ENCODE data around the gene ZNF555. TPM values are rescaled to one million over a fixed set of nuclear protein-coding genes. Genes with fewer than 3 reads are reported as not detected.
"Not testable (repeated sequence)": the region's sequence is repeated elsewhere in the genome, so short reads cannot be mapped to it uniquely, and the experiment has no call there.

Gene ZNF555
- total and polyA plus RNA-seq, 2 of the 13 experiments (the other 11 are each of a cell fraction or from before 2014, with no cell fraction given), result 5.0 to 8.0 TPM

GRCh38 chr19:2816641-2817040 lies 24.6 kb upstream of the ZNF555 start:
- Histone ChIP-seq H3K4me1 (ENCODE audit: insufficient read depth, low read length) (peaks cover 4% of the 10 kb centered on the region), H4K20me1 (ENCODE audit: insufficient read depth, low read length) (no peaks in the 10 kb centered on the region), H3K9ac (ENCODE audit: insufficient read depth, low read depth, low read length) (no peak overlapping the region), H3K9me3 (ENCODE audit: low read length) (no peaks in the 10 kb centered on the region), H3K4me2 (ENCODE audit: low read depth, low read length) (no peak overlapping the region), H3K27ac (ENCODE audit: extremely low read length, insufficient read depth, low read length) (no peak overlapping the region), H2AFZ (ENCODE audit: low read length) (no peak overlapping the region), H3K79me2 (ENCODE audit: insufficient read depth, low read length) (no peaks in the 10 kb centered on the region), H3K27me3 (ENCODE audit: control insufficient read depth in 1 of 2, insufficient read depth in 2 of 2, low read length in 2 of 2) (no peaks in the 10 kb centered on the region), H3K4me3 (replicated peaks in 1 of 3; ENCODE audit: insufficient read depth in 1 of 3, low read depth in 2 of 3, low read length in 3 of 3) (no peak overlapping the region), H3K36me3 (replicated peaks in 1 of 2; ENCODE audit: control insufficient read depth in 1 of 2, insufficient read depth in 2 of 2, low read length in 2 of 2) (peaks cover 4 to 13% of the 10 kb centered on the region in 2 experiments; a peak in 1 of 5 replicates)
- no peak for FAIRE-seq
- ATAC-seq, result no peak
- ChIA-PET CTCF (ENCODE audit: low intra/inter-chr PET ratio, low total read pairs) (no interaction called here), POLR2A (no interaction called here)
- WGBS (ENCODE audit: low lambda C conversion rate), result 94% methylated on average over 15 of the region's 16 CpGs
- BruUV-seq (replicated peaks), result no TSS peak
- intact Hi-C loops (cut with micrococcal nuclease; ENCODE audit: unreplicated experiment) (no loop called here), in situ Hi-C loops (cut with HindIII; ENCODE audit: extremely low pct_ligation_motif_present, low pct_unique_long_range_greater_than_20kb) (loop anchor here (10.0 kb wide), 1 partner anchor 58 kb away; no protein-coding TSS in a partner anchor)
- TF ChIP-seq, protein P1, sequence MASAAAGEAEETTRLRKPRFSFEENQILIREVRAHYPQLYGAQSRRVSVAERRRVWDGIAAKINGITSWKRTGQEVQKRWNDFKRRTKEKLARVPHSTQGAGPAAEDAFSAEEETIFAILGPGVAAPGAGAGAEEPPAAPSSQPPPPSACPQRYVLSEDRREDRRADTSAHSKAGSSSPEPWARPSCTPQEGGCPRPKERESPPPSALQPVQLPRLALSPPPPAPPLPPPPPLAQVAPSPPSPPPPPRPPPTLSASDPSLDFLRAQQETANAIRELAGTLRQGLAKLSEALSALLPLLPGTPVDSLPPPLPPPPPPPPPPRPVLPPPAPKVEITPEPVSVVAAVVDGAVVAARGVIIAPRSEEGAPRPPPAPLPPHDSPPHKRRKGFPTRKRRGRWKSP (CRISPR knock-in tag; IDR thresholded peaks at IDR 0.05), result no peak
- TF ChIP-seq REXO4 (CRISPR knock-in tag; IDR thresholded peaks at IDR 0.05; ENCODE audit: borderline replicate concordance) (no peak), ZNF768 (CRISPR knock-in tag; IDR thresholded peaks at IDR 0.05) (no peak)
- no peak for DNase-seq (ENCODE audit: low spot score)

GRCh38 chr19:2817237-2817829 lies 23.9 kb upstream of the ZNF555 start:
- H3K36me3 ChIP-seq (replicated peaks in 1 of 2; ENCODE audit: control insufficient read depth in 1 of 2, insufficient read depth in 2 of 2, low read length in 2 of 2); H3K27me3 ChIP-seq (ENCODE audit: control insufficient read depth in 1 of 2, insufficient read depth in 2 of 2, low read length in 2 of 2); H3K4me1 ChIP-seq (ENCODE audit: insufficient read depth, low read length); H3K9me3 ChIP-seq (ENCODE audit: low read length); intact Hi-C loops (cut with micrococcal nuclease; ENCODE audit: unreplicated experiment); H3K4me2 ChIP-seq (ENCODE audit: low read depth, low read length); DNase-seq (ENCODE audit: low spot score); CTCF ChIA-PET (ENCODE audit: low intra/inter-chr PET ratio, low total read pairs); H2AFZ ChIP-seq (ENCODE audit: low read length); FAIRE-seq; H3K27ac ChIP-seq (ENCODE audit: extremely low read length, insufficient read depth, low read length); H3K4me3 ChIP-seq (replicated peaks in 1 of 3; ENCODE audit: insufficient read depth in 1 of 3, low read depth in 2 of 3, low read length in 3 of 3); H3K79me2 ChIP-seq (ENCODE audit: insufficient read depth, low read length); BruUV-seq (replicated peaks); ATAC-seq; H3K9ac ChIP-seq (ENCODE audit: insufficient read depth, low read depth, low read length); H4K20me1 ChIP-seq (ENCODE audit: insufficient read depth, low read length); POLR2A ChIA-PET: not testable (repeated sequence)
- peak; percentile 37 for TF ChIP-seq AGO2 (optimal IDR thresholded peaks at IDR 0.05; ENCODE audit: low read depth, low read length)
- 94% methylated on average over 22 of the region's 22 CpGs for WGBS (ENCODE audit: low lambda C conversion rate)
- in situ Hi-C loops (cut with HindIII; ENCODE audit: extremely low pct_ligation_motif_present, low pct_unique_long_range_greater_than_20kb), result loop anchor here (10.0 kb wide), 1 partner anchor 57 kb away; no protein-coding TSS in a partner anchor
